Endothelial cell (in vitro differentiated cells): ENCODE results near the gene FRK. TPM values are rescaled to one million over a fixed set of nuclear protein-coding genes. Genes with fewer than 3 reads are reported as not detected.

Experiments used
- DNase-seq: peaks from one replicate; pipeline ENCODE4 v3.0.0; 2021; ENCODE audit warnings: low spot score
- H3K27ac Mint-ChIP-seq: one replicate; pipeline ENCODE4 v1.8.0; 2021; ENCODE audit warnings: mixed read lengths, inconsistent platforms; ENCODE audit not compliant: unreplicated experiment
- H3K27me3 Mint-ChIP-seq: one replicate; pipeline ENCODE4 v1.8.0; 2021; ENCODE audit warnings: mild to moderate bottlenecking, moderate library complexity, mixed read lengths, inconsistent platforms; ENCODE audit not compliant: unreplicated experiment
- H3K36me3 Mint-ChIP-seq: one replicate; pipeline ENCODE4 v1.8.0; 2021; ENCODE audit warnings: mild to moderate bottlenecking, low read depth, mixed read lengths, inconsistent platforms; ENCODE audit not compliant: unreplicated experiment
- H3K4me1 Mint-ChIP-seq: one replicate; pipeline ENCODE4 v1.8.0; 2021; ENCODE audit warnings: mild to moderate bottlenecking, mixed read lengths, inconsistent platforms; ENCODE audit not compliant: unreplicated experiment
- H3K4me3 Mint-ChIP-seq: one replicate; pipeline ENCODE4 v1.8.0; 2021; ENCODE audit warnings: mild to moderate bottlenecking, mixed read lengths, inconsistent platforms; ENCODE audit not compliant: unreplicated experiment
- H3K9me3 Mint-ChIP-seq: one replicate; pipeline ENCODE4 v1.8.0; 2021; ENCODE audit warnings: mixed read lengths, inconsistent platforms; ENCODE audit not compliant: unreplicated experiment
- CTCF ChIP-seq: fragments of 200-600 bp; sonication (generic); IDR thresholded peaks from one replicate; pipeline ENCODE4 v1.5.0; 2021; ENCODE audit warnings: antibody characterized with exemption; ENCODE audit not compliant: unreplicated experiment
- total RNA-seq: library from RNA; stranded (reverse); fragmentation: NEBNext Ultra II Directional; extraction: Animal tissue kit (Norgen Biotek cat#: 25700); gene quantifications from one replicate; pipeline ENCODE4 v1.2.1, GENCODE V29; 2021; ENCODE audit not compliant: unreplicated experiment

FRK gene
- total RNA-seq, 1 donor from 2014 or later, result 0.08 TPM

GRCh38 chr6:115898246-115898645 lies 162.4 kb downstream of the FRK start:
- H3K27ac Mint-ChIP-seq, result no peak overlapping the region
- no peak overlapping the region for H3K4me3 Mint-ChIP-seq
- H3K9me3 Mint-ChIP-seq, result no peaks in the 10 kb centered on the region
- H3K36me3 Mint-ChIP-seq, result no peaks in the 10 kb centered on the region
- no peak for DNase-seq
- H3K4me1 Mint-ChIP-seq, result no peaks in the 10 kb centered on the region
- H3K27me3 Mint-ChIP-seq, result no peaks in the 10 kb centered on the region
- no peak for TF ChIP-seq CTCF

GRCh38 chr6:115896538-115897129 lies 164.1 kb downstream of the FRK start:
- Mint-ChIP-seq H3K9me3 (no peaks in the 10 kb centered on the region), H3K36me3 (no peaks in the 10 kb centered on the region), H3K4me1 (no peaks in the 10 kb centered on the region), H3K27me3 (no peaks in the 10 kb centered on the region), H3K27ac (no peak overlapping the region), H3K4me3 (no peak overlapping the region)
- peak; percentile 72 for TF ChIP-seq CTCF
- DNase-seq, result peak; percentile 24

- H3K4me3 Mint-ChIP-seq, result no peak overlapping the region
- no peaks in the 10 kb centered on the region for H3K4me1 Mint-ChIP-seq
- no peak for DNase-seq
- no peak for TF ChIP-seq CTCF
- peaks cover 7% of the 10 kb centered on the region for H3K9me3 Mint-ChIP-seq
- no peaks in the 10 kb centered on the region for H3K27me3 Mint-ChIP-seq
- H3K36me3 Mint-ChIP-seq, result no peaks in the 10 kb centered on the region
- no peak overlapping the region for H3K27ac Mint-ChIP-seq
These were observed 166.2 kb downstream of the FRK start for GRCh38 chr6:115894426-115894992.

GRCh38 chr6:115891750-115892149 lies 168.9 kb downstream of the FRK start:
- Mint-ChIP-seq H3K27me3 (no peaks in the 10 kb centered on the region), H3K4me1 (no peaks in the 10 kb centered on the region), H3K36me3 (no peaks in the 10 kb centered on the region), H3K27ac (no peak overlapping the region), H3K9me3 (peaks cover 7% of the 10 kb centered on the region), H3K4me3 (no peak overlapping the region)
- TF ChIP-seq CTCF, result no peak
- no peak for DNase-seq

- no peak for DNase-seq
These were observed 169.5 kb downstream of the FRK start for GRCh38 chr6:115891111-115891669.

More at GRCh38 chr6:115891111-115891669, 169.5 kb downstream of the FRK start:
- H3K36me3 Mint-ChIP-seq, result no peaks in the 10 kb centered on the region
- no peak overlapping the region for H3K27ac Mint-ChIP-seq
- peaks cover 7% of the 10 kb centered on the region for H3K9me3 Mint-ChIP-seq
- no peak overlapping the region for H3K4me3 Mint-ChIP-seq
- TF ChIP-seq CTCF, result no peak
- H3K4me1 Mint-ChIP-seq, result no peaks in the 10 kb centered on the region
- H3K27me3 Mint-ChIP-seq, result no peaks in the 10 kb centered on the region
